Omental fat pad (tissue), 4 donors: Measurements from ENCODE around the gene CD81. TPM values are rescaled to one million over a fixed set of nuclear protein-coding genes. Genes with fewer than 3 reads are reported as not detected.
A peak's percentile ranks its signal among the peaks of the same experiment; 100 is the strongest.

ENCODE experiments used
- ATAC-seq: fragments of 150-250 bp; one replicate; pipeline ENCODE4 v1.9.1; 2016; ENCODE audit warnings: mild to moderate bottlenecking, moderate library complexity; ENCODE audit not compliant: low FRiP score
- DNase-seq: peaks from one replicate; pipeline ENCODE4 v3.0.0-alpha.2; 2019; ENCODE audit warnings: low spot score
- small RNA-seq: library from RNA; depleted of rRNA; stranded (forward); fragments of <200 nt; gene quantifications from one replicate; pipeline ENCODE3, GENCODE V24; 2016
- total RNA-seq, 4 donors: library from RNA; depleted of rRNA; stranded (reverse); fragments of >200 nt; gene quantifications; one replicate each; pipeline ENCODE4 v1.1.0, GENCODE V29; 2016
- TF ChIP-seq, protein P1 (sequence below), 3 donors: fragments of 450-650 bp; IDR thresholded peaks; one replicate each; pipeline ENCODE4 v1.5.1; 2016 to 2017; ENCODE audit warnings: antibody characterized with exemption in 3 of 3, mild to moderate bottlenecking in 3 of 3, moderate library complexity in 2 of 3

CD81 gene
- total RNA-seq, 4 donors from 2014 or later = 540 to 765 (median 577) TPM

- no peak for ATAC-seq
- TF ChIP-seq, protein P1, sequence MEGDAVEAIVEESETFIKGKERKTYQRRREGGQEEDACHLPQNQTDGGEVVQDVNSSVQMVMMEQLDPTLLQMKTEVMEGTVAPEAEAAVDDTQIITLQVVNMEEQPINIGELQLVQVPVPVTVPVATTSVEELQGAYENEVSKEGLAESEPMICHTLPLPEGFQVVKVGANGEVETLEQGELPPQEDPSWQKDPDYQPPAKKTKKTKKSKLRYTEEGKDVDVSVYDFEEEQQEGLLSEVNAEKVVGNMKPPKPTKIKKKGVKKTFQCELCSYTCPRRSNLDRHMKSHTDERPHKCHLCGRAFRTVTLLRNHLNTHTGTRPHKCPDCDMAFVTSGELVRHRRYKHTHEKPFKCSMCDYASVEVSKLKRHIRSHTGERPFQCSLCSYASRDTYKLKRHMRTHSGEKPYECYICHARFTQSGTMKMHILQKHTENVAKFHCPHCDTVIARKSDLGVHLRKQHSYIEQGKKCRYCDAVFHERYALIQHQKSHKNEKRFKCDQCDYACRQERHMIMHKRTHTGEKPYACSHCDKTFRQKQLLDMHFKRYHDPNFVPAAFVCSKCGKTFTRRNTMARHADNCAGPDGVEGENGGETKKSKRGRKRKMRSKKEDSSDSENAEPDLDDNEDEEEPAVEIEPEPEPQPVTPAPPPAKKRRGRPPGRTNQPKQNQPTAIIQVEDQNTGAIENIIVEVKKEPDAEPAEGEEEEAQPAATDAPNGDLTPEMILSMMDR (IDR thresholded peaks at IDR 0.05) = no peak
These were observed 67.0 kb downstream of the CD81 start, which contains the start of gene TRPM5 for GRCh38 chr11:2443881-2444820. TRPM5 (minus strand) TSS chr11:2444514; CDS start chr11:2423036, 21,478 bp downstream.

GRCh38 chr11:2444821-2445745 lies 68.0 kb downstream of the CD81 start, which contains the start of gene KCNQ1:
KCNQ1 (plus strand) TSS chr11:2445008; CDS start chr11:2445099, 91 bp downstream.
- ATAC-seq (peak; percentile 60), DNase-seq (no peak)

More at GRCh38 chr11:2443881-2444820, 67.0 kb downstream of the CD81 start, which contains the start of gene TRPM5:
- DNase-seq = no peak

DNA sequence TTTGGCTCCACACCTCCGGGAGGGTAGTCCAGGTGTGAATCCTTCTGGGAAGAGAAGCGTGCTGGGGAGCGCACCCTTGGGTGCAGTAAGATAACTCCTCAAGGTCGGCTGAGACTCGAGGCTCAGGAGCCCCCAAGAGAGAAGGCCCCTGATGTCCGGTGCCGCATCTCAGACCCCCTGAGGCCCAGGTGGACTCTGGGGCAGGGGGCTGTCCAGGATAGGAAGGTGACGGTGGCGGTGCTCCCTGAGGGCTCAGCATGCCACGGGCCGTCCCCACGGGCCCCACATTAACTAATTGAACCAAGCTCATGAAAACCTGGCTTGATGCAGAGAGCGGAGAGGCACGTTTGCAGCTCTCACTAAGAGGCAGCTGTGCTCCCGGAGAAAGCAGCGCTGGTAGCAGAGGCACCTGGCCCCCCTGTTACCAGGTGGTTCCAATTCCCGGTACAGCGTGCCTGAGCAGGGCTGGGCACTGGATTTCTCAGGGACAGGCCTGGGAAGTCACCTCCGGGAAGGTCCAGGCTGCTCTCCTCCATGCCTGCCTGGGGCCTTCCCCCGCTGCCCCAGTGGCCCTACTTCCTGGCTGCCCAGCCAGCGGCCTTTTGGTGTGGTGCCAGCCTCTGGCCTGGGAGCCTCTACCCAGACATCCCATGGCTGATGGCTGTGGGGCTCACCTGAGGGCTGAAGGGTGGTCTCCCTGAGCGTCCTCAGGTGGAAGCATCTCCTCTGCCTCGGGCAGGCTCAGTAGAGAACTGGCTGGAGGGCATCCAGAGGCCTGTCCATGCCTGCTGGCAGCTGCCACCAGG lies 68.8 kb downstream of the CD81 start:
- DNase-seq = no peak
- TF ChIP-seq, protein P1 (IDR thresholded peaks at IDR 0.05) = no peak
- no peak for ATAC-seq

More at GRCh38 chr11:2444821-2445745, 68.0 kb downstream of the CD81 start, which contains the start of gene KCNQ1:
- TF ChIP-seq, protein P1 (IDR thresholded peaks at IDR 0.05) = no peak

GRCh38 chr11:2446590-2447252 lies 69.6 kb downstream of the CD81 start:
- ATAC-seq (no peak), DNase-seq (no peak)
- TF ChIP-seq, protein P1 (IDR thresholded peaks at IDR 0.05) = no peak

Small RNA genes lying within 50 kb of the gene (small RNA-seq; reads per million reads assigned to genes)
- gene RF00019 = not detected

Other genes starting within 250 kb of the CD81 start
- gene IGF2, start 237.9 kb upstream of the CD81 start, total RNA-seq = 10 to 100 TPM; 44.6 to 69.4 (median 52.3) TPM
- gene INS, start 216.1 kb upstream of the CD81 start, total RNA-seq = not detected
- gene TH, start 205.5 kb upstream of the CD81 start, total RNA-seq = not detected
- gene ASCL2, start 106.7 kb upstream of the CD81 start, total RNA-seq = 1 to 10 TPM in 1 of 4 donors, under 1 TPM in 1, not detected in 2; 0.24 to 2.6 TPM
- 1 to 10 TPM; 1.1 to 2.8 (median 1.2) TPM for gene C11orf21, start 75.4 kb upstream of the CD81 start, total RNA-seq
- 1 to 10 TPM in 3 of 4 donors, under 1 TPM in 1; 0.19 to 6.4 (median 2.7) TPM for gene TSPAN32, start 75.3 kb upstream of the CD81 start, total RNA-seq
- gene TSSC4, start 23.4 kb downstream of the CD81 start, total RNA-seq = 10 to 100 TPM; 29.9 to 59.7 (median 33.5) TPM
- gene TRPM5, start 67.2 kb downstream of the CD81 start, total RNA-seq = under 1 TPM in 1 of 4 donors, not detected in 3; 0.63 TPM
- 1 to 10 TPM; 4.5 to 5.9 (median 5.2) TPM for gene KCNQ1, start 67.7 kb downstream of the CD81 start, total RNA-seq